Lung (tissue), 13 donors: ENCODE results near the gene FLT3LG. TPM values are rescaled to one million over a fixed set of nuclear protein-coding genes. Genes with fewer than 3 reads are reported as not detected.

ENCODE experiments used
- ATAC-seq: fragments of 200-7000 bp; cut with Tn5 transposase; one replicate; pipeline ENCODE4 v1.9.1; 2020; ENCODE audit warnings: moderate number of reproducible peaks; ENCODE audit not compliant: insufficient read depth, low FRiP score
- DNase-seq, 3 donors: peaks; one replicate each; pipeline ENCODE4 v3.0.0-alpha.2; 2013 to 2017
- H3K27ac ChIP-seq, 2 donors: one replicate each; pipeline ENCODE4 v1.5.1; 2013; ENCODE audit warnings: mild to moderate bottlenecking in 2 of 2, moderate library complexity in 2 of 2, control low read depth in 1 of 2, inconsistent platforms in 1 of 2, low read depth in 1 of 2, low read length in 1 of 2
- H3K27me3 ChIP-seq, 3 donors: one replicate each; pipeline ENCODE4 v1.5.1; 2013; ENCODE audit warnings: low read length in 2 of 3; ENCODE audit not compliant: control insufficient read depth in 3 of 3, insufficient read depth in 3 of 3
- H3K36me3 ChIP-seq, 4 donors: one replicate each; pipeline ENCODE4 v1.5.1; 2013; ENCODE audit warnings: low read length in 4 of 4, mild to moderate bottlenecking in 1 of 4, moderate library complexity in 1 of 4; ENCODE audit not compliant: control insufficient read depth in 4 of 4, insufficient read depth in 4 of 4
- H3K4me1 ChIP-seq, 5 donors: one replicate each; pipeline ENCODE4 v1.5.1; 2013; ENCODE audit warnings: low read length in 5 of 5, mild to moderate bottlenecking in 2 of 5, moderate library complexity in 1 of 5; ENCODE audit not compliant: control insufficient read depth in 5 of 5, insufficient read depth in 5 of 5
- H3K4me3 ChIP-seq: one replicate; pipeline ENCODE4 v1.5.1; 2013; ENCODE audit warnings: mild to moderate bottlenecking, control low read depth, moderate library complexity
- H3K9ac ChIP-seq, 2 donors: one replicate each; pipeline ENCODE4 v1.5.1; 2013; ENCODE audit warnings: low read length in 2 of 2, control low read depth in 1 of 2; ENCODE audit not compliant: insufficient read depth in 1 of 2
- H3K9me3 ChIP-seq, 4 donors: one replicate each; pipeline ENCODE4 v1.5.1; 2013; ENCODE audit warnings: low read length in 3 of 4, mild to moderate bottlenecking in 1 of 4, moderate library complexity in 1 of 4; ENCODE audit not compliant: control insufficient read depth in 4 of 4, insufficient read depth in 3 of 4
- WGBS, 2 donors: extraction: QIAGEN DNeasy Blood & Tissue Kit; methylation state at CpG; one replicate each; pipeline ENCODE4 v1.1.7; 2013; 5-methylcytosine and 5-hydroxymethylcytosine counted together
- polyA plus RNA-seq, 2 donors: library from polyadenylated mRNA; stranded (reverse); fragments of 200-250 nt; gene quantifications; one replicate each; pipeline ENCODE4 v1.2.1, GENCODE V29; 2013
- small RNA-seq: library from RNA; depleted of rRNA; stranded (forward); fragments of <200 nt; gene quantifications from one replicate; pipeline ENCODE3, GENCODE V24; 2014; ENCODE audit warnings: low replicate concordance
- total RNA-seq, 2 donors: library from RNA; depleted of rRNA in 1 of 2; stranded (reverse); fragments of >200 nt in 1 of 2; gene quantifications; one replicate each; pipeline ENCODE4 v1.2.1, GENCODE V29; 2014 to 2021
- TF ChIP-seq, protein P1 (sequence below): IDR thresholded peaks from 2 replicates; pipeline ENCODE4 v1.5.1; 2012; ENCODE audit warnings: mild to moderate bottlenecking; ENCODE audit errors: control extremely low read depth, extremely low read depth
- donor health status: control.
- donor health status: control.
- donor health status: Bipolar disorder and iron deficiency.
- donor health status: healthy.
- donor health status: DM: yes; HTN: yes; CAD: no.

FLT3LG gene
- total and polyA plus RNA-seq, 4 donors = 2.9 to 15.0 (median 9.2) TPM

- H3K4me3 ChIP-seq = peak overlapping the region; percentile 59
- peaks cover 0 to 12% (median 9%) of the 10 kb centered on the region in 4 donors for H3K36me3 ChIP-seq
- ATAC-seq (peak; percentile 85), DNase-seq (peak; percentile 73 to 80 (median 75))
- WGBS, 2 donors = 2 to 4% methylated on average over 82 to 87 of the region's 87 CpGs
- no peak overlapping the region for H3K9ac ChIP-seq
- no peaks in the 10 kb centered on the region for H3K27me3 ChIP-seq
- no peaks in the 10 kb centered on the region for H3K9me3 ChIP-seq
- TF ChIP-seq, protein P1, sequence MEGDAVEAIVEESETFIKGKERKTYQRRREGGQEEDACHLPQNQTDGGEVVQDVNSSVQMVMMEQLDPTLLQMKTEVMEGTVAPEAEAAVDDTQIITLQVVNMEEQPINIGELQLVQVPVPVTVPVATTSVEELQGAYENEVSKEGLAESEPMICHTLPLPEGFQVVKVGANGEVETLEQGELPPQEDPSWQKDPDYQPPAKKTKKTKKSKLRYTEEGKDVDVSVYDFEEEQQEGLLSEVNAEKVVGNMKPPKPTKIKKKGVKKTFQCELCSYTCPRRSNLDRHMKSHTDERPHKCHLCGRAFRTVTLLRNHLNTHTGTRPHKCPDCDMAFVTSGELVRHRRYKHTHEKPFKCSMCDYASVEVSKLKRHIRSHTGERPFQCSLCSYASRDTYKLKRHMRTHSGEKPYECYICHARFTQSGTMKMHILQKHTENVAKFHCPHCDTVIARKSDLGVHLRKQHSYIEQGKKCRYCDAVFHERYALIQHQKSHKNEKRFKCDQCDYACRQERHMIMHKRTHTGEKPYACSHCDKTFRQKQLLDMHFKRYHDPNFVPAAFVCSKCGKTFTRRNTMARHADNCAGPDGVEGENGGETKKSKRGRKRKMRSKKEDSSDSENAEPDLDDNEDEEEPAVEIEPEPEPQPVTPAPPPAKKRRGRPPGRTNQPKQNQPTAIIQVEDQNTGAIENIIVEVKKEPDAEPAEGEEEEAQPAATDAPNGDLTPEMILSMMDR = no peak
- H3K27ac ChIP-seq = no peak overlapping the region
- H3K4me1 ChIP-seq = peaks cover 0 to 10% (median 5%) of the 10 kb centered on the region in 5 donors
Observed at GRCh38 chr19:49533551-49534488, 59.8 kb downstream of the FLT3LG start.

DNA sequence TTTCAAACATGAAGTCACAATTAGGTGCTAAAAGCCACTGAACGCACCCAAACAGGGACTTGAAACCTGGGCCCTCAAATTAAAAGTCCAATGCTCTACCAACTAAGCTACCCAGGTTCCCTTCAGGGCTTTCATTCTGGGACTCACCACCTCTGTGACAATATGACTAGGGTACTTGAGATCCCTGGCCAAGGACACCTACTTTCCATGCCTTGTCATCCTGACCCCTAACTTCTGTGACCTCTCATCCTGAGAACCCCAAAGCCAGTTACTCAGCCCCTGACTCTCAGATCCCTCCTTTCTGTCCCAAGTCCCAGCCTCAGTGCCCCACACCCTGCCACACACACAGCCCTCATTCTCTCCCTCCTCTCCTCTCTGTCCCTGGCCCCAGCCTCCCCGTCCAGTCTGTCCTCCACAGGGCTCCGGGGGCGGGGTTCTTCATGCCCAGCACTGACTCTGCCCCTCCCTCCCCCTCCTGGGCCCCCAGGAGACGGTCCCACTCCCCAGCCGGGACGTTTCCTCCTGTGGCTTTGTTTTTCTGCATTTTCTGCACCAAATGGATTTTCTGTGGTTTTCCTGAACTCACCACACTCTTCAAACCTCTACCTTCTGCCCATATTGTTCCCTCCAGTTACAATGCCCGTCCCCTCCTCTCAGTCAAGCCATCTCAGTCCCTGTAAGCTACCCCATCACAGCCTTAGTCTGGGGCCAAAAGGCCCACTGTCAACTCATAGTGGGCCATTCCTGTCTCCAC lies 60.8 kb downstream of the FLT3LG start:
- Histone ChIP-seq H3K4me1 (peaks cover 0 to 10% (median 5%) of the 10 kb centered on the region in 5 donors), H3K9me3 (no peaks in the 10 kb centered on the region), H3K27ac (no peak overlapping the region), H3K9ac (no peak overlapping the region), H3K27me3 (no peaks in the 10 kb centered on the region), H3K4me3 (no peak overlapping the region), H3K36me3 (peaks cover 0 to 14% (median 11%) of the 10 kb centered on the region in 4 donors)
- no peak for ATAC-seq
- DNase-seq = no peak
- WGBS, 2 donors = 29 to 69% methylated on average over 8 of the region's 8 CpGs
- TF ChIP-seq, protein P1 = no peak

Small RNA genes lying within 50 kb of the gene (small RNA-seq; reads per million reads assigned to genes)
- gene COX6CP7 = not detected
- 101 reads per million, percentile 98 among the genes with 10 or more reads in this experiment for gene MIR150
- not detected for gene SNORD32A
- not detected for gene SNORD33
- not detected for gene SNORD34
- gene SNORD35A = not detected
- not detected for gene SNORD35B

Other genes with a start within 250 kb of the FLT3LG start
- 1 to 10 TPM; 1.8 to 2.5 TPM for gene SLC6A16, start 149.0 kb upstream of the FLT3LG start, total RNA-seq
- 1 to 10 TPM in 1 of 2 donors, under 1 TPM in 1; 0.93 to 2.4 TPM for gene SLC6A16, start 149.0 kb upstream of the FLT3LG start, polyA plus RNA-seq
- gene CD37, start 138.8 kb upstream of the FLT3LG start, total RNA-seq = 10 to 100 TPM; 33.9 to 65.1 TPM
- 100 to 1,000 TPM in 1 of 2 donors, 10 to 100 TPM in 1; 37.2 to 154 TPM for gene CD37, start 138.8 kb upstream of the FLT3LG start, polyA plus RNA-seq
- gene TEAD2, start 111.8 kb upstream of the FLT3LG start, total RNA-seq = 10 to 100 TPM; 31.4 to 40.0 TPM
- gene TEAD2, start 111.8 kb upstream of the FLT3LG start, polyA plus RNA-seq = 10 to 100 TPM; 21.9 to 31.5 TPM
- gene DKKL1, start 110.3 kb upstream of the FLT3LG start, total RNA-seq = under 1 TPM; 0.85 to 0.95 TPM
- gene DKKL1, start 110.3 kb upstream of the FLT3LG start, polyA plus RNA-seq = under 1 TPM; 0.58 to 0.91 TPM
- gene KASH5, start 86.0 kb upstream of the FLT3LG start, total RNA-seq = 1 to 10 TPM in 1 of 2 donors, not detected in 1; 2.9 TPM
- gene KASH5, start 86.0 kb upstream of the FLT3LG start, polyA plus RNA-seq = 1 to 10 TPM in 1 of 2 donors, under 1 TPM in 1; 0.52 to 1.5 TPM
- not detected for gene PTH2, start 50.8 kb upstream of the FLT3LG start, total RNA-seq
- not detected for gene PTH2, start 50.8 kb upstream of the FLT3LG start, polyA plus RNA-seq
- not detected for gene GFY, start 48.8 kb upstream of the FLT3LG start, total RNA-seq
- gene GFY, start 48.8 kb upstream of the FLT3LG start, polyA plus RNA-seq = not detected
- under 1 TPM; 0.31 to 0.51 TPM for gene SLC17A7, start 32.7 kb upstream of the FLT3LG start, total RNA-seq
- under 1 TPM; 0.10 to 0.30 TPM for gene SLC17A7, start 32.7 kb upstream of the FLT3LG start, polyA plus RNA-seq
- 10 to 100 TPM; 65.7 to 65.9 TPM for gene PIH1D1, start 22.4 kb upstream of the FLT3LG start, total RNA-seq
- 10 to 100 TPM; 63.7 to 66.6 TPM for gene PIH1D1, start 22.4 kb upstream of the FLT3LG start, polyA plus RNA-seq
- 10 to 100 TPM; 21.1 to 53.3 TPM for gene ALDH16A1, start 21.0 kb upstream of the FLT3LG start, total RNA-seq
- 10 to 100 TPM; 36.1 to 38.7 TPM for gene ALDH16A1, start 21.0 kb upstream of the FLT3LG start, polyA plus RNA-seq
- 1,000 to 10,000 TPM; 1,499 to 2,532 TPM for gene RPL13A, start 13.4 kb downstream of the FLT3LG start, total RNA-seq
- 1,000 to 10,000 TPM; 2,431 to 2,816 TPM for gene RPL13A, start 13.4 kb downstream of the FLT3LG start, polyA plus RNA-seq
- 1,000 to 10,000 TPM; 1,558 to 1,973 TPM for gene RPS11, start 22.2 kb downstream of the FLT3LG start, total RNA-seq
- 1,000 to 10,000 TPM; 4,071 to 4,654 TPM for gene RPS11, start 22.2 kb downstream of the FLT3LG start, polyA plus RNA-seq
- 100 to 1,000 TPM; 184 to 271 TPM for gene FCGRT, start 38.4 kb downstream of the FLT3LG start, total RNA-seq
- gene FCGRT, start 38.4 kb downstream of the FLT3LG start, polyA plus RNA-seq = 100 to 1,000 TPM; 233 to 247 TPM
- gene RCN3, start 53.8 kb downstream of the FLT3LG start, total RNA-seq = 10 to 100 TPM; 14.1 to 39.2 TPM
- gene RCN3, start 53.8 kb downstream of the FLT3LG start, polyA plus RNA-seq = 10 to 100 TPM; 29.3 to 32.6 TPM
- gene NOSIP, start 106.3 kb downstream of the FLT3LG start, total RNA-seq = 10 to 100 TPM; 40.9 to 48.1 TPM
- gene NOSIP, start 106.3 kb downstream of the FLT3LG start, polyA plus RNA-seq = 10 to 100 TPM; 77.1 to 84.2 TPM
- 10 to 100 TPM in 1 of 2 donors, 1 to 10 TPM in 1; 5.1 to 11.7 TPM for gene PRRG2, start 107.1 kb downstream of the FLT3LG start, total RNA-seq
- 10 to 100 TPM in 1 of 2 donors, 1 to 10 TPM in 1; 9.0 to 10.5 TPM for gene PRRG2, start 107.1 kb downstream of the FLT3LG start, polyA plus RNA-seq
- gene PRR12, start 117.0 kb downstream of the FLT3LG start, total RNA-seq = 10 to 100 TPM; 18.0 to 32.4 TPM
- 10 to 100 TPM in 1 of 2 donors, 1 to 10 TPM in 1; 7.6 to 15.5 TPM for gene PRR12, start 117.0 kb downstream of the FLT3LG start, polyA plus RNA-seq
- gene RRAS, start 165.9 kb downstream of the FLT3LG start, total RNA-seq = 10 to 100 TPM; 26.3 to 71.6 TPM
- 100 to 1,000 TPM; 140 to 180 TPM for gene RRAS, start 165.9 kb downstream of the FLT3LG start, polyA plus RNA-seq
- gene SCAF1, start 168.0 kb downstream of the FLT3LG start, total RNA-seq = 10 to 100 TPM; 22.5 to 80.2 TPM
- gene SCAF1, start 168.0 kb downstream of the FLT3LG start, polyA plus RNA-seq = 10 to 100 TPM; 24.3 to 26.7 TPM
- gene IRF3, start 191.6 kb downstream of the FLT3LG start, total RNA-seq = 10 to 100 TPM; 52.8 to 97.3 TPM
- 10 to 100 TPM; 70.7 to 92.2 TPM for gene IRF3, start 191.6 kb downstream of the FLT3LG start, polyA plus RNA-seq
- 10 to 100 TPM in 1 of 2 donors, 1 to 10 TPM in 1; 3.5 to 26.1 TPM for gene BCL2L12, start 191.7 kb downstream of the FLT3LG start, total RNA-seq
- 10 to 100 TPM; 18.3 to 23.5 TPM for gene BCL2L12, start 191.7 kb downstream of the FLT3LG start, polyA plus RNA-seq
- 100 to 1,000 TPM; 124 to 130 TPM for gene PRMT1, start 203.1 kb downstream of the FLT3LG start, total RNA-seq
- gene PRMT1, start 203.1 kb downstream of the FLT3LG start, polyA plus RNA-seq = 100 to 1,000 TPM; 122 to 254 TPM
- gene ADM5, start 215.4 kb downstream of the FLT3LG start, total RNA-seq = 1 to 10 TPM in 1 of 2 donors, under 1 TPM in 1; 0.60 to 4.2 TPM
- 1 to 10 TPM; 2.5 to 3.5 TPM for gene ADM5, start 215.4 kb downstream of the FLT3LG start, polyA plus RNA-seq
- 1 to 10 TPM; 3.6 to 5.9 TPM for gene CPT1C, start 216.9 kb downstream of the FLT3LG start, total RNA-seq
- 1 to 10 TPM; 2.7 to 3.4 TPM for gene CPT1C, start 216.9 kb downstream of the FLT3LG start, polyA plus RNA-seq